Hepatocyte (in vitro differentiated cells): ENCODE results near the gene IMMP1L.

Experiments
- CTCF ChIP-seq: fragments of 200-600 bp; sonication (generic); IDR thresholded peaks from 2 replicates; pipeline ENCODE4 v1.5.1; 2016; ENCODE audit warnings: antibody characterized with exemption, mild to moderate bottlenecking; ENCODE audit not compliant: poor library complexity
- EZH2 ChIP-seq: fragments of 200-600 bp; sonication (generic); IDR thresholded peaks from 2 replicates; pipeline ENCODE4 v1.6.1; 2016; ENCODE audit warnings: antibody characterized with exemption, mild to moderate bottlenecking, borderline replicate concordance
- EZH2phosphoT487 ChIP-seq: fragments of 200-600 bp; sonication (generic); IDR thresholded peaks from one replicate; pipeline ENCODE4 v1.6.1; 2018; ENCODE audit warnings: antibody characterized with exemption, mild to moderate bottlenecking, low read depth, moderate library complexity; ENCODE audit not compliant: unreplicated experiment, severe bottlenecking

GRCh38 chr11:31417816-31418215 is 91.6 kb downstream of the IMMP1L start:
- no peak for TF ChIP-seq CTCF
- no peak for TF ChIP-seq EZH2
- TF ChIP-seq EZH2phosphoT487, result no peak
